ENCODE measurements around the gene RBM10.
A peak's percentile ranks its signal among the peaks of the same experiment; 100 is the strongest.
"Not testable (repeated sequence)": the region's sequence is repeated elsewhere in the genome, so short reads cannot be mapped to it uniquely, and the experiment has no call there.

Gene RBM10

GRCh38 chrX:47135650-47136049 is 9.4 kb upstream of the RBM10 start:
- not testable (repeated sequence) for H3K27me3 ChIP-seq (ENCODE audit: control insufficient read depth, insufficient read depth, low read length); H3K9ac ChIP-seq (ENCODE audit: low read length); H3K36me3 ChIP-seq (ENCODE audit: control insufficient read depth, insufficient read depth, low read length); H3K4me3 ChIP-seq (ENCODE audit: low read length); H3K27ac ChIP-seq (ENCODE audit: low read depth, low read length); H3K4me1 ChIP-seq (ENCODE audit: control insufficient read depth, insufficient read depth, low read length)

- Histone ChIP-seq H3K4me3 (ENCODE audit: low read length) (no peak overlapping the region), H3K4me1 (ENCODE audit: control insufficient read depth, insufficient read depth, low read length) (no peaks in the 10 kb centered on the region), H3K27me3 (ENCODE audit: control insufficient read depth, insufficient read depth, low read length) (no peaks in the 10 kb centered on the region), H3K36me3 (ENCODE audit: control insufficient read depth, insufficient read depth, low read length) (no peaks in the 10 kb centered on the region), H3K9ac (ENCODE audit: low read length) (no peak overlapping the region), H3K27ac (ENCODE audit: low read depth, low read length) (no peak overlapping the region)
Observed at GRCh38 chrX:47138171-47138570, 6.8 kb upstream of the RBM10 start.

- H3K9ac ChIP-seq (ENCODE audit: low read length), result peak overlapping the region; percentile 45
- peak overlapping the region; percentile 94 for H3K27ac ChIP-seq (ENCODE audit: low read depth, low read length)
- H3K27me3 ChIP-seq (ENCODE audit: control insufficient read depth, insufficient read depth, low read length), result no peaks in the 10 kb centered on the region
Observed at GRCh38 chrX:47143894-47144625, 961 bp upstream of the RBM10 start.

GRCh38 chrX:47145395-47146120 is 537 bp downstream of the RBM10 start:
- Histone ChIP-seq H3K9ac (ENCODE audit: low read length) (peak overlapping the region; percentile 67), H3K27ac (ENCODE audit: low read depth, low read length) (peak overlapping the region; percentile 94), H3K4me3 (ENCODE audit: low read length) (peak overlapping the region; percentile 73), H3K36me3 (ENCODE audit: control insufficient read depth, insufficient read depth, low read length) (no peaks in the 10 kb centered on the region), H3K4me1 (ENCODE audit: control insufficient read depth, insufficient read depth, low read length) (peaks cover 7% of the 10 kb centered on the region), H3K27me3 (ENCODE audit: control insufficient read depth, insufficient read depth, low read length) (no peaks in the 10 kb centered on the region)

More at GRCh38 chrX:47143894-47144625, 961 bp upstream of the RBM10 start:
- Histone ChIP-seq H3K36me3 (ENCODE audit: control insufficient read depth, insufficient read depth, low read length) (no peaks in the 10 kb centered on the region), H3K4me1 (ENCODE audit: control insufficient read depth, insufficient read depth, low read length) (peaks cover 7% of the 10 kb centered on the region), H3K4me3 (ENCODE audit: low read length) (peak overlapping the region; percentile 73)

GRCh38 chrX:47146121-47146935 is 1.3 kb downstream of the RBM10 start:
- peaks cover 7% of the 10 kb centered on the region for H3K4me1 ChIP-seq (ENCODE audit: control insufficient read depth, insufficient read depth, low read length)
- H3K9ac ChIP-seq (ENCODE audit: low read length), result peak overlapping the region; percentile 11
- H3K27me3 ChIP-seq (ENCODE audit: control insufficient read depth, insufficient read depth, low read length), result no peaks in the 10 kb centered on the region
- no peaks in the 10 kb centered on the region for H3K36me3 ChIP-seq (ENCODE audit: control insufficient read depth, insufficient read depth, low read length)
- H3K27ac ChIP-seq (ENCODE audit: low read depth, low read length), result peak overlapping the region; percentile 6
- H3K4me3 ChIP-seq (ENCODE audit: low read length), result peak overlapping the region; percentile 73

DNA sequence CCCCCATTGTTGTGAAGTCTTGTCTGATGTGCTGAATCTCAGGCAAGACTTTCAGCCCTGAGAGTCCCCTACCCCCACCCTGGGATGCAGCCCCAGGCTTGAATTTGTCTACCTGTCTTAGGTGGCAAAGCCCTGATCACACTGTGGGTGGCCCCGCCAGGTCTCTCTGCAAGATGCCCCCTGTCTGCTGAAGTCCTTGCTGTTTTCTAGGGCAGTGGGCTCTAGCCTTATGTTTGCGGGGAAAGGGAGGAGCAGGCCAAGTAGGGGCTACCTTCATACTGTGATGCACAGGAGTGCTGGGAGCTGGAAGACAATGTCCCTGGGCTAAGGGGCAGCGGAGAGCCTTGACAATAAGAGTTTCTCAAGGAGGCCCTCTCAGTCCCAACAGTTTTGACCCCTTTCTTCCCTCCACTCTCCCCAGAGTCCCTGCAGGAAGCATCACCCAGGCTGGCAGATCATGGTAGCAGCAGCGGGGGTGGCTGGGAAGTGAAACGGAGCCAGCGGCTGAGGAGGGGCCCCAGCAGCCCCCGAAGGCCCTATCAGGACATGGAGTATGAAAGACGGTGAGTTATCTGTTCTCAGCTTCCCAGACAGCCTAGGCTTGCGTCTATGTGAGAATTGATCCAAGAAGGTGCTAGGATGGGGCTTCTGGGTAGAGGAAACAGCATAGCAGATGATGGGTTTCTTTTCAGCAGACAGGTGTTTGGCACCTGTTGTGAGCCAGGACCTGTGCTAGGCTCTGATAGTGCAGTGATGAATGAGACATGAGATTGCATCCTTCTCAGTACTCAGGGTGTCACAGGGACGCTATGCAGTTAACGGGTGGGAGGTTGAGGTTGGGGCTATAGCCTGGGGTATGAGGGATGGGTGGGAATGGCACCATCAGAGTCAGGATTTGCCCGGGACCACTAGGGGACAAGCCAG is 2.2 kb downstream of the RBM10 start:
- Histone ChIP-seq H3K4me3 (ENCODE audit: low read length) (no peak overlapping the region), H3K27ac (ENCODE audit: low read depth, low read length) (no peak overlapping the region), H3K4me1 (ENCODE audit: control insufficient read depth, insufficient read depth, low read length) (peaks cover 7% of the 10 kb centered on the region), H3K36me3 (ENCODE audit: control insufficient read depth, insufficient read depth, low read length) (no peaks in the 10 kb centered on the region), H3K9ac (ENCODE audit: low read length) (no peak overlapping the region), H3K27me3 (ENCODE audit: control insufficient read depth, insufficient read depth, low read length) (no peaks in the 10 kb centered on the region)

DNA sequence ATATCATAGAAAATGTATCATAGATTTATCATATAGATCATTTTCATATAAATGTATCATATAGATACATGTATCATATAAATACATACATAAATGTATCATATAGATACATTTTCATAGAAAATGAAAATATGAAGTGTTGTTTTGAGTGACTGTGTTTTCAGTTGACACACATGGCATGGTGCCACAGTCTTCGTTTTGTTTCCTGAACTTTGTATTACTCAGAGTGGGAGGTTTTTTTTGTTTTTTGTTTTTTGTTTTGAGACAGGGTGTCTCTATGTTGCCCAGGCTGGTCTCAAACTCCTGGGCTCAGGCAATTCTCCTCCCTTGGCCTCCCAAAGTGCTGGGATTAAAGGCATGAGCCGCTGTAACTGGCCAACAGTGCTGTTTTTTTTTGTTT is 3.9 kb downstream of the RBM10 start:
- H3K9ac ChIP-seq (ENCODE audit: low read length), result no peak overlapping the region
- no peaks in the 10 kb centered on the region for H3K36me3 ChIP-seq (ENCODE audit: control insufficient read depth, insufficient read depth, low read length)
- no peaks in the 10 kb centered on the region for H3K27me3 ChIP-seq (ENCODE audit: control insufficient read depth, insufficient read depth, low read length)
- peaks cover 7% of the 10 kb centered on the region for H3K4me1 ChIP-seq (ENCODE audit: control insufficient read depth, insufficient read depth, low read length)
- no peak overlapping the region for H3K4me3 ChIP-seq (ENCODE audit: low read length)
- no peak overlapping the region for H3K27ac ChIP-seq (ENCODE audit: low read depth, low read length)

- Histone ChIP-seq H3K9ac (ENCODE audit: low read length) (no peak overlapping the region), H3K27me3 (ENCODE audit: control insufficient read depth, insufficient read depth, low read length) (no peaks in the 10 kb centered on the region), H3K27ac (ENCODE audit: low read depth, low read length) (no peak overlapping the region), H3K4me1 (ENCODE audit: control insufficient read depth, insufficient read depth, low read length) (peaks cover 4% of the 10 kb centered on the region), H3K36me3 (ENCODE audit: control insufficient read depth, insufficient read depth, low read length) (peaks cover under 1% of the 10 kb centered on the region), H3K4me3 (ENCODE audit: low read length) (no peak overlapping the region)
Observed at GRCh38 chrX:47151435-47151834, 6.4 kb downstream of the RBM10 start.

- Histone ChIP-seq H3K27me3 (ENCODE audit: control insufficient read depth, insufficient read depth, low read length) (no peaks in the 10 kb centered on the region), H3K4me1 (ENCODE audit: control insufficient read depth, insufficient read depth, low read length) (no peaks in the 10 kb centered on the region), H3K27ac (ENCODE audit: low read depth, low read length) (no peak overlapping the region), H3K36me3 (ENCODE audit: control insufficient read depth, insufficient read depth, low read length) (peaks cover 5% of the 10 kb centered on the region), H3K9ac (ENCODE audit: low read length) (no peak overlapping the region), H3K4me3 (ENCODE audit: low read length) (no peak overlapping the region)
Observed at GRCh38 chrX:47156611-47157520, 11.8 kb downstream of the RBM10 start.

GRCh38 chrX:47158131-47158530 is 13.1 kb downstream of the RBM10 start:
- no peaks in the 10 kb centered on the region for H3K27me3 ChIP-seq (ENCODE audit: control insufficient read depth, insufficient read depth, low read length)
- H3K9ac ChIP-seq (ENCODE audit: low read length), result no peak overlapping the region
- peaks cover 5% of the 10 kb centered on the region for H3K36me3 ChIP-seq (ENCODE audit: control insufficient read depth, insufficient read depth, low read length)

DNA sequence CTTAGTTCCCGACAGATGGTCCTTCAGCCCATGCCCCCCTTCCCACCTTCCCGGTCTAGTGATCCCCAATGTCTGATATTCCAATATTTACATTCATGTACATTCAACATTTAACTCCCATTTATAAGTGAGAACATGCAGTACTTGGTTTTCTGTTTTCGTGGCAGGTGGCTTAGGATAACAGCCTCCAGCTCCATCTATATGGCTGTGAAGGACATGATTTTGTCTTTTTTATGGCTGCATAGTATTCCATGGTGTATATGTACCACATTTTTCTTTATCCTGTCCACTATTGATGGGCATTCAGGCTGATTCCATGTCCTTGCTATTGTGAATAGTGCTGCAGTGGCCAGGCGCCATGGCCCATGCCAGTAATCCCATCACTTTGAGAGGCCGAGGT is 13.8 kb downstream of the RBM10 start:
- Histone ChIP-seq H3K4me1 (ENCODE audit: control insufficient read depth, insufficient read depth, low read length) (no peaks in the 10 kb centered on the region), H3K4me3 (ENCODE audit: low read length) (no peak overlapping the region), H3K27ac (ENCODE audit: low read depth, low read length) (no peak overlapping the region), H3K27me3 (ENCODE audit: control insufficient read depth, insufficient read depth, low read length) (no peaks in the 10 kb centered on the region), H3K36me3 (ENCODE audit: control insufficient read depth, insufficient read depth, low read length) (peaks cover 5% of the 10 kb centered on the region), H3K9ac (ENCODE audit: low read length) (no peak overlapping the region)

More at GRCh38 chrX:47158131-47158530, 13.1 kb downstream of the RBM10 start:
- no peak overlapping the region for H3K4me3 ChIP-seq (ENCODE audit: low read length)
- no peak overlapping the region for H3K27ac ChIP-seq (ENCODE audit: low read depth, low read length)
- no peaks in the 10 kb centered on the region for H3K4me1 ChIP-seq (ENCODE audit: control insufficient read depth, insufficient read depth, low read length)
